HG03159 (cell line): ENCODE results near the gene SLAIN2.

Experiments
- ATAC-seq: cut with Tn5 transposase; IDR thresholded peaks from one replicate; pipeline ENCODE4 v1.9.1; 2021; ENCODE audit warnings: mild to moderate bottlenecking, moderate library complexity; ENCODE audit not compliant: unreplicated experiment

The SLAIN2 gene

DNA sequence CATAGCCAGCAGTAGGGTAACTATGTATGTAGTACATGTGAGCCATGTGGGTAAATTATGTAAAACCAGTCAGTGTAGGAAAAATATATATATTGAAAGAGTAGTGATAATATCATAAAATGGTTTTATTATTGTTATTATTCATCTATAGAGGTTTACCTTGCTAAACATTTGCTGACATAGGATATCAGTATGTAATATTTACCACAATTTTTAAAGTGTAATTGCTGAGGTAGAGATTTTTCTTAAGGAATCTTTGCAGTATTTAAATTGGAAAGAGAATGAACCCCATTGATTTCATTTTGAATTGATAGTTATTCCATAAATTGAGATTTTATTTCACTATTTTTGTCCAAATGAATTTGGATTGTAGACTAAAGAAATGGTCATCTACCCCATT, 27.1 kb downstream of the SLAIN2 start:
- ATAC-seq: no peak

DNA sequence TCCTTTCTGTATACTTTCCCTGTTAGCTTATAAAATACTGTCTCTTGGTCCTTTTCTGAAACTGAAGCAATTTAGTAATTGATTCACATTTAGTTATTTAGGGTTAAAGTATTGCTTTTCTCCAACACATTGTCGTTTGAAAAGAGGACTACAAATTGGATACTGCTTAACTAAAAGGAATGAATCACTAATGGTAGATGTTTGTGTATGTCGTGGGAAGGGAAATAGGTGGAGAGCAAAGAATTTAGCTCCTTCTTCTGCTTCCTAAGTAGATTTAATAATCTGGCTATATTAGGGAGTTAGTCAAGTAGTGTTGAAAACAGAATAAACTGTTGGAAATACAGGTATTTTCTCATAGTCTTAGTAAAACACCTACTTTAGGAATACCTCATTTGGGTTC, 27.9 kb downstream of the SLAIN2 start:
- no peak for ATAC-seq

DNA sequence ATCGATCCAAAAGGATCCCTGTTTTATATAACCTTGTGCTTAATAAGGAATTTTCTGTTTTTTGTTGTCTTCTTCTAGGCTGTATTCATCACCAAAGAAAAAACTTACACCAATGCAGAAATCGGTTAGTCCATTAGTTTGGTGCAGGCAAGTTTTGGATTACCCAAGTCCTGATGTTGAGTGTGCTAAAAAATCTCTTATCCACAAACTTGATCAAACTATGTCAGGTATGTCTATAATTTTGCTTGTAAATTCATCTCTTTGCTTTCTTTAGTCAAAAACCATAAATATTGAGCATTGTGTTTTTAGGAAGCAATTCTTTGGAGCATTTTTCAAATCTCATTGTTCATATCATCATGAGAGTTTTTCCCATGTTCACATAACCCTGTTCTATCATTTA, 28.4 kb downstream of the SLAIN2 start:
- ATAC-seq: no peak

DNA sequence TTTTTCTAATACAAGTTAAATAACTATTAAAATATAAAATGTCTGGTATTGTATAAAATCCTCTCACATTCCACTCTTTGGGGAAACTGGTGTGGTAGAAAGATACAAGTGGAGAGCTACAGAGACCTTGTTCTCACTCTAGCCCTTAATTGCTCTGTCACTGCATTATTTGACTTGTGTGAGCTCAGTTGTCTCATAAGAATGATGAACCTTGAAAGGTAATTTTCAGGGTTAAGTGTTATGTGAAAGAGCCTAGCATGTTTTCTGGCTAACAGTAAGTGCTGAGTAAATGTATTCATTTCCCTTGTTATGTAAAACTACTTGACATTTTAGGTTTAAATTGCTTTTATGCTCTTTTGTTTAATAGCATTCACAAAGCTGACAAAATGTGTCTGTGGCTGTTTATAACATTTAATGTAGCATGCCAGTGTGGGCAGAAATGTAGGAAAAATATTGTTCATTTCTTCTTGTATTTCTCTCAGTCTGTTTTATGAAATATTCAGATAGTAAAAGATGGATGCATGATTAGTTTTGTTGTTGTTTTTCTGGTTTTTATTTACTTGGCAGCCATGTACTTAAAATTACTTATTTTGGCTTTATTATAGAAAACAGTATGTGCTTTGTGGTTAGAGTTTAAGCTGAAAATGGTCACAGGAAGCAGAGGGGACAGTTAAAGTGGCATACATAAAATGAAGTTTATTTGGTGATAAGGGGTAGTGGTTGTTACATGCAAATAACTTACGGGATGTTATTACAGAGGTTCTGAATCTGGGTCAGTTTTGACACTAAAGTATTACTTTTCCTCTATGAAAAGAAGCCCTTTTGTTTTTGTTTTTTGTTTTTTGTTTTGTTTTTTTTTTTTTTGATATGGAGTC, 29.2 kb downstream of the SLAIN2 start:
- no peak for ATAC-seq

DNA sequence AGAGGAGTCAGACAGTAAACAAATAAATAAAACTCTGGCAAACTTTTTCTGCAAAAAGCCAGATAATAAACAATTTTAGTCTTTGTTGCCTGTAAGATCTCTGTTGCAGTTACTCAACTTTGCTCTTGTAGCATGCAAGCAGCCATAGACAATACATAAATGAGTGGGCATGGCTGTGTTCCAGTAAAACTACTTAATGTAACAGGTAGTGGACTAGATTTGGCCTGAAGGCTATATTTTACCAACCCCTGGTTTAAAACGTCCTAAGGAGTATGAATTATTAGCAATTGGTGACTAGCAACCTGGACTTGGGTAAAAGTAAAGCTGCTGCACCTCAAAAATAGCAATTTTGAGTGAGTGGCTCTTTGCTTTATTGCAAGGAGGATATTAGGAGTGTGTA, 30.9 kb downstream of the SLAIN2 start:
- ATAC-seq: no peak

DNA sequence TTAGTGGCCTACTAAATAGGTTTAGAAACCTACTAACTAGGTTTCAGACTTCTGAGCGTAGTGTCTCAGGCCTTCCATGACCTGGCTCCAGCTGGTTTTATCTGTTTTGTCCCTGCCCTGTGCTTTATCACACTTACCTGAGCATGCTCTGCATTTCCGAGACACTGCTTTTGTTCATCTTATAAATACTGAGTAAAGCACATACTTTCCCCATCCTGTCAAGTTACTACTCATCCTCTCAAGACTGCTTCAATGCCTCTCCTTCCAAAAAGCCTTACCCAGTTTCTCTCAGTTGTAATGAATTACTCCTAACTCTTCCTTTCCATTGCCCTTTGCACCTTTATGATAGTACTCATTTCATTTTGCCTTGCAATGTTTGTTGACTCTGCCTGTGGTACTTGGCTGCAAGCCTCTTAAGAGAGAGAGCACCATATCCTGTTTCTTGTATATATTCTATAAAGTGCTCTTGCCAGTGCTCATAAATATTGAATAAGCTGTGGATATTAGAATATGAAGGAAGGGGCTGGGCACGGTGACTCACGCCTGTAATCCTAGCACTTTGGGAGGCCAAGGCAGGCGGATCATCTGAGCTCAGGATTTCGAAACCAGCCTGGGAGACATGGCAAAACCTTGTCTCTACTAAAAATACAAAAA, 34.4 kb downstream of the SLAIN2 start:
- ATAC-seq: no peak

DNA sequence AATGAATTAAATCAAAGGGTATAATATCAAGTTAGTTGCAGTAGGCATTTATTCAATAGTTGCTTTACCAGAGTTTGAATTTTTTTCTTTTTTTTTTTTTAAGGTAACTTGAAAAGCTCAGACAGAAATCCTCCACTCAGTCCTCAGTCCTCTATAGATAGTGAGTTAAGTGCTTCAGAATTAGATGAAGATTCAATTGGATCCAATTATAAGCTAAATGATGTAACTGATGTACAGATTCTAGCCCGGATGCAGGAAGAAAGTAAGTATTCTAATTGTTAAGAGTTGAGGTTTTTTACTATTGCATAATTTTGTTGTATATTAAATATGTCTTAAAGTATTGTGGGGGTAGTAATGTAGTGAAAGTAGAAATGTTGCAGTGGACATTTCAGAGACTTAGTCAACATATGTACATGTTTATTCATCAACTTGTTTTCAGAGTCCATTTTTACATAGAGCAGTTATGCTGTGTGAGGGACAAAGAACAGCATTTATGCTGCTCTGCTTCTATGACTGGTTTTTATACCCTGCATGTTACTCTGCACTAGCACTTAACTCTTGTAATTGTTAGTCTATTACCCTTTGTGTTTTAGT, 38.4 kb downstream of the SLAIN2 start:
- ATAC-seq: no peak

DNA sequence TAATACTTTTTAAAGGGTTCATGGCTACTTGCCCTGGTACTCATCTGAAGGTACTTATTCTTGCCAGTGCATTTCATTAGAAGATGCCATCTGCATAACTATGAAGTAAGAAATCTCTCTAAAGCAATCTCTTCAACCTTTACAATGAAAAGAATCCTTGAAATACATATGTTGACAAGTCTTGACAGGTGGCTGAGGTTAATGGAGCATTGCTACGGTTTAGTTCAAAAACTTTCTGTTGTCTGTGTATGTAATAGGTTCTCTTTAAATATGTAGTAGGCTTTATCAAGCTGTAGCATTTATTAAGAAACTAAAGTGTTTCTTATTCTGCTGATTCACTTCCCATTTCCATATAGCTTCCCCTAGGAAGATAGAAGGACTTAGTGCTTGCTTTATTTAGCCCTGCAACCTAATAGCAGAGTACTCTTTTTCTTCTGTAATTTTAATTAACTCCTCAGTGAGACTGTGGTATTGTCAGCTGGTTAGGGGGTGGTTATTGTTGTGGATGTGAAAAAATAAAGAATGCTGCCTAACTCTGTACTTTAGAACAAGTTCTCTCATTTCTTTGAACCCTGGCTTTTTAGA, 39.3 kb downstream of the SLAIN2 start:
- ATAC-seq: no peak

DNA sequence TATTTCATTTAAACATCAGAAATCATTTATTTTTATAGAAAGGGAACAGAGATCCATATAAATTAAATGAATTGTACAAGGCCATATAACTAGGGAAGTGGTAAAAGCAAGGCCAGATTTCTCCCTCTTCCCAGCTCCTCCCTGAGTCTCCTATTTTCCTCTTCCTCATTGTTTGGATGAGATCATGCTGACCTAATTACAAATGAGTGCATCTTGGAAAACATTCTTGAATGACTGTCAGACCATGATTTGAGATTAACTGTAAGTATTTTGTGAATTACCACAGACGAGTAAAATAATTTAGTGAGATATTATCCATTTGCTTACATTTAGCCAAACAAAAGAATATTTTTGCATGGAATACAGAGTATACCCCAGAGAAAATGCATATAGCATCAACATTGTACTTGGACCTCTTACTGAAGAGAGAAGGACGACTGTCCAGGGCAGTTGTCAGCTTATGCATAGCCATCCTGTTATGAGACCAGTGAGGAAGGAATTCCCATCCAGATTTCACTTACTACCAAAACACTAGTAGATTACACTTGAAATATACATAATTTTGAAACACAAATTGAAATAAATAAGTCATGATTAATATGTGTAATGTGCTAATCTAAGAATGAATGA, 47.3 kb downstream of the SLAIN2 start:
- no peak for ATAC-seq

DNA sequence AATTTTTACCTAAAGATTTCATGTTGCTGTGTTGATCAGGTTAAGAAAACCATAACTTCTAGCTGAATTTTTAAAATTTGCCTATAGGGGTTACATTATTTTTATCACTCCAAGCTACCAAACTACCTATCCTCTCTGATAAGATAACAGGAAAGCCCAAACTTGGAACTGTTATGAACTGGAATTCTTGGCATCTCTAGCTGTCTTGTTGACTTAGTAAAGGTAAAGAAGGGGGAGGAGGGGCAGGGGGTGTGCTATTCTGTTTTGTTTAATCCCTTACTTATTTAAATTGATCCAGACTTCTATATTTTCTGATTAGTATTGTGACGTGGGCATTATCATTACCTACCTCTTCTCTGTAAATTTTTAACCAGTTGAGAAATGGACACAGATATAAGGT, 54.7 kb downstream of the SLAIN2 start:
- no peak for ATAC-seq

DNA sequence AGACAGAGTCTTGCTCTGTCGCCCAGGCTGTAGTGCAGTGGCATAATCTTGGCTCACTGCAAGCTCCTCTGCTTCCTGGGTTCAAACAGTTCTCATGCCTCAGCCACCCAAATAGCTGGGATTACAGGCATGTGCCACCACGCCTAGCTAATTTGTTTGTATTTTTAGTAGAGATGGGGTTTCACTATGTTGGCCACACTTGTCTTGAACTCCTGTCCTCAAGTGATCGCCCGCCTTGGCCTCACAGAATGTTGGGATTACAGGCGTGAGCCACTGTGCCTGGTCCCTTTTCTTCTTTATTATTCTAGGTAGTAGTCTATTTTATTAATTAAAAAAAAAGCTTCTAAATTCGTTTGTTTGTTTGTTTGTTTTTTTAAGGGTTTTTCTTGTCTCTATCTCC, 59.1 kb downstream of the SLAIN2 start:
- no peak for ATAC-seq

DNA sequence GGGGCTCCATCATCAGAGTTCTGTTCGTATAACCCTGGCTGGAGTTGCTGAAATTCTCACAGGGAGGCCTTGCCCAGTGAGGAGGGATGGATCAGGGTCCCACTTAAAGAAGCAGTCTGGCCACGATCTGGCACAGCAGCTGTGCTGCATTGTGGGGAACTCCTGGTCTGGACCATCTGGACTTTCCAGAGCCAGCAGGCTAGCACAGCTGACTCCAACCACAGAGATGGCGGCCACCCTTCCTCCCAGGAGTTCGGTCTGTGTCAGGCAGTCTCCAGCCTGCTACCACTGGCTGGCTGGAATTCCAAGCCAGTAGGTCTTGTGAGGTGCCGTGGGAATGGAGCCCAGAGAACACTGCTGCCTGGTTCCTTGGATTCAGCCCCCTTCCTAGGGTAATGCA, 62.0 kb downstream of the SLAIN2 start:
- no peak for ATAC-seq

DNA sequence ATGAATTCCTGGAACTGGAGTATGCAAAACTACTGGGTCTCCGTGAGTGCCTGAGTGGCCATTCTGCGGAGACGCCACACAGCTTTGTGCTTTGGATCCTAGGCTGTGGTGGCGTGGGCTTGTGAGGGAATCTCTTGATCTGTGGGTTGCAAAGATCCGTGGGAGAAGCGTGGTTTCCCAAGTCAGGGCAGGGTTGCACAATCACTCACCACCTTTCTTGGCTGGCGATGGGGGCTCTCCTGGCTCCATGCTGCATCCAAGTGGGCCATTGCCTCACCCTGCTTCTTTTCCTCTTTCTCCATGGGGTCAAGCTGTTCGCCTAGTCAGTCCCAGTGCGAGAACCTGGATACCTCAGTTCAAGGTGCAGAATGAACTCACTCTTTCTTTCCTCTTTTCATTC, 62.5 kb downstream of the SLAIN2 start:
- ATAC-seq: no peak

DNA sequence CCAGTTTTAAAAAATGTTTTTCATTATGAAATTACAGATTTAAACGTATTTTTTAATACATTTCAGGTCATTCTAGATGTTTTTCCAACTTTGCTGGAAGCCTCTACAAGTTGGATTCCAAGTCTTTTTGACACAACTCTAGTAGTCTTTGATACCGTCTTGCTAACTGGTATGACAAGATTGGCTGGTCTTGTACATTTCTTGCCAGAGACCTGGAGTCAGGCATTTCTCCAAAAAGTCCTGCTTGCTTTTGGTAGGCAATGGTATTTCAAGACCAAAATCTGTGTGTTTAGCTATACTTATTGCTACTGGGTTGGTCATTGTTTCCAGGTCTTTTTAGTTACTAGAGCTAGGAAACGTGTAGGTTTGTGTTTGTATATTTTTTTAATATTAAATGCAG, 64.6 kb downstream of the SLAIN2 start:
- no peak for ATAC-seq

DNA sequence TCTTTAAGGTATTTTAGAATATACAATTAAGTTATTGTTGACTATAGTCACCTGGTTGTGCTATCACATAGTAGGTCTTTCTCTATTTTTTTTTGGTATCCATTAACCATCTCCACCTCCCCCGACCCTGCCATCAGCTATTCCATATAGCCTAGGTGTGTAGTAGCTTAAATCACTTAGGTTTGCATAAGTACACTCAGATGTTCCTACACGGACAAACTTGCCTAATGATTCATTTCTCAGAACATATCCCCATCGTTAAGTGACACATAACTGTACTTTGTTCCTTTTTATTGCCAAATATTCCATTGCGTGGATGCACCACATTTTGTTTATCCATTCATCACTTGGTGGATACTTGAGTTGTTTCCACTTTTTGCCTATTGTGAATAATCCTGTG, 67.9 kb downstream of the SLAIN2 start:
- no peak for ATAC-seq

DNA sequence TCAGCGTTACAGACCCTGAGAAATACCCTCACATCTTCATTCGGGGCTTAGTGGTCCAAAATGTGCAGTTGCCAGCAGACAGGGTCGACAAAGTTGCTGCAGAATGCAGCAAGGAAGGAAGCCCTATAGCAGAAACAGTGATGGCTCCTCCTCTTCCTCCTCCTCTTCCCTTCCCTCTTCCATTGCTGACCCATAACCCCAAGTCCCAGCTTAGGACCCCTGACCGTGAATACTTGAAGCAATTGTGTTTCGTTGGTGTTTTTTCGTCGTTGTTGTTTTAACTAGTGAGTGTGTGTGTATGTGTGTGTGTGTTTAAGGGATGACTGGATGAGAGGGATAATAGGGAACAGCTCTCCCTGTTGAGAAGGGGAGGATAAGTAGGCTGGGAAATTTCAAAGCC, 69.5 kb downstream of the SLAIN2 start:
- ATAC-seq: no peak

DNA sequence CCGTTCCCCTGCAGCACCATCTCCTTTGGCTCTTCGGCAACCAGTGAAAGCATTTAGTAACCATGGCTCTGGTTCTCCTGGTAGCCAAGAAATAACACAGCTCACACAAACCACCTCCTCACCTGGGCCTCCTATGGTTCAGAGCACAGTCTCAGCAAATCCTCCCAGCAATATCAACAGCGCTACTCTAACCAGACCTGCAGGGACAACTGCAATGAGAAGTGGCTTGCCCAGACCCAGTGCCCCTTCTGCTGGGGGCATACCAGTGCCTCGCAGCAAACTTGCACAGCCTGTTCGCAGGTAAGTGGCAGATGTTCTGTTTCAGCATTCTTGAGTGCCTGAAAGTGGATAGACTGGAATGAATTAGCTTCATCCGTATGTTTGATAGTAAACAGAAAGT, 78.8 kb downstream of the SLAIN2 start:
- ATAC-seq: no peak

DNA sequence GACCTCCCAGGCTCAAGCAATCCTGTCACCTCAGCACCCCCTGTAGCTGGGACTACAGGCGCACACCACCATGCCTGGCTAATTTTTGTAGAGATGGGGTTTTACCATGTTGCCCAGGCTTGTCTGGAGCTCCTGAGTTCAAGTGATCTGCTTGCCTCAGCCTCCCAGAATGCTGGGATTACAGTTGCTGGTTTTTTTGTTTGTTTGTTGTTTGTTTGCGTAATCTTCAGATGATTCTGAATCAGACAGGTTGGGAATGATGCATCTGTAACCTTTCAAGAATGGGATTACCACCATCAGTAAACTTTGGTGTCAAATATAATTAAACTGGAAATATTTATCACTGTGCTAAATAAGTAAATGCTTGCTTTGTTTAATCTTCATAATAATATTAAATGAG, 79.8 kb downstream of the SLAIN2 start:
- ATAC-seq: no peak

DNA sequence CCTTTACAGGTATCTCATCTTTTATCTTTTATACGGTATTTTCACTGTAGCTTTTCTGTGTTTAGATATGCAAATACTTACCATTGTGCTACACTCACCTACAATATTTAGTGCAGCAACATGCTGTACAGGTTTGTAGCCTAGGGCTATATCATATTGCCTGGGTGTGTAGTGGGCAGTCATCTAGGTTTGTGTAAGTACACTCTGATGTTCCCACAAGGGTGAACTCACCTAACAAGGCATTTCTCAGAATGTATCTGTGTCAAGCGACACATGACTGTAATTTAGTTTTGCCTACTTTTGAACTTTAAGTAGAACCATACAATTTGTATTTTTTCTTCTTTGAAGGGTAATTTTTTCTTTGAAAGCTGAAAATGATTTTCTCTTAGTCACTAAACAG, 87.6 kb downstream of the SLAIN2 start:
- no peak for ATAC-seq

DNA sequence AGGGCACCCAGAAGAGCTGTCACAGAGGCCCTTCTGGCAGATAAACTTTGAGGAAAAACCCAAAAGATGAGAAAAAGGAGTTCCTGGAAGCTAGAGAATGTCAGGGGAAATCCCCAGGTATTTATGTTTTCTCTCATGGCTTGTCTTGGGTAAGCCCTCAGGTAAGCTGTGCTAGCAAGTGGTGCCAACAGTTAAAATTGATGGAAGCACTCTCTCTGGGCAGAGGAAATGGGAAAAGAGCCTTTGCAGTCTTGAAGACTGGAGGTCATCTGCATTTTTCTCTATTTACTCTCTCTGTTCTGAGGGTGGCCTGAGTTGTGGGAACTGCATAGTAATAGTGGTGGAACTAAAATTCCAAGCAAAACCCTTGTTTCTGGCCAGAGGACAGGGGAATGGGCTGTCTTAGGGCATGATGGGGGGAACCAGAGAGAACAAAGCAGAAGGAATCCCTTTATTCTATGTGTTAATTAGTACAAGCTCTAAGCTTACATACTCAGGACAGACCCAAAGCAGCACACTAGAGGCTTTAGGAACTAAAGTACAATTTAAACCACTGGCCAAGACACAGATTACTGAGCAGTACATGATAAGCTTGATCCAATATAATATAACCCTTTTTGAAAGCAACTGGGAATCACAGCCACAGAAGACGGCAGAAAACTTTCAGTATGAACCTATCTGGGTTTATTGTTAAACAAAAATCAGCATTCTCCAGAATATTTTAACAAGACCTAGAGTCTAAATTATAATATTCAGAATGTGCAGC, 88.6 kb downstream of the SLAIN2 start:
- ATAC-seq: no peak

DNA sequence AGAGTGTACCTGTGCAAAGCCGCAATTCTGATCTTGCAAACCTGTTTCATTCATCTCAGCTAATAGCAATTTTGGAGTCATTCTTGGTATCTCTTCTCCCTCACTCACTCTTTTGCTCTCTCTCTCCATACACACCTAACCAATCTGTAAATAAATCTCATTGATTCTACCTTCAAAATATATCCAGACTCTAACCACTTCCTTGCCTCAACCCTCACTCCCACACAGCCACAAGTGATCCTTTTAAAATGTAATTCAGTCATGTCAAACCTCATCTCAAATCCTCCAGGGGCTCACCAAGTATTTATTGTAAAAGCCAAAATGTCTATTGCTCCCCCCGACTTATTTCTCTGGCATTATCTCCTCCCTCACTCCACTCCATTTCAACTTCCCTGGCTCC, 90.1 kb downstream of the SLAIN2 start:
- ATAC-seq: no peak
